Prostate gland (tissue), 2 donors: ENCODE data around the gene TGM2. TPM values are rescaled to one million over a fixed set of nuclear protein-coding genes. Genes with fewer than 3 reads are reported as not detected.

ENCODE experiments used
- DNase-seq: peaks from one replicate; pipeline ENCODE4 v3.0.0-alpha.2; 2019; ENCODE audit warnings: low spot score
- H3K27ac ChIP-seq, 2 donors: fragments of 200-600 bp; sonication (generic); 2 replicates each; pipeline ENCODE4 v1.5.1; 2017 to 2019
- H3K27me3 ChIP-seq: fragments of 200-600 bp; sonication (generic); replicated peaks from 2 replicates; pipeline ENCODE4 v1.5.1; 2019; ENCODE audit not compliant: insufficient read depth
- H3K36me3 ChIP-seq, 2 donors: fragments of 200-600 bp; sonication (generic); 1 replicate in 1 of 2; 2 replicates in 1 of 2; pipeline versions ENCODE4 v1.5.1 to v1.8.1; 2017 to 2019
- H3K4me1 ChIP-seq: fragments of 200-600 bp; sonication (generic); replicated peaks from 2 replicates; pipeline ENCODE4 v1.5.1; 2019
- H3K4me3 ChIP-seq, 2 donors: fragments of 200-600 bp; sonication (generic); 2 replicates each; pipeline ENCODE4 v1.5.1; 2017 to 2019
- H3K9me3 ChIP-seq: fragments of 200-600 bp; sonication (generic); 2 replicates; pipeline ENCODE4 v1.5.1; 2017
- CTCF ChIP-seq, 4 experiments: fragments of 200-600 bp in 2 of 4; fragments of 450-650 bp in 2 of 4; sonication (generic) in 2 of 4; IDR thresholded peaks; 1 replicate in 3 of 4; 2 replicates in 1 of 4; pipeline ENCODE4 v1.5.1; 2016 to 2019; ENCODE audit warnings: antibody characterized with exemption in 4 of 4, mild to moderate bottlenecking in 2 of 4, moderate library complexity in 2 of 4
- POLR2A ChIP-seq: fragments of 450-650 bp; IDR thresholded peaks from one replicate; pipeline ENCODE4 v1.6.1; 2016; ENCODE audit warnings: antibody characterized with exemption, mild to moderate bottlenecking
- POLR2AphosphoS5 ChIP-seq: sonication (generic); formaldehyde crosslinking; IDR thresholded peaks from one replicate; pipeline ENCODE4 v1.6.1; 2017; ENCODE audit warnings: antibody characterized with exemption
- WGBS: methylation state at CpG from one replicate; pipeline ENCODE4 v1.1.5; 2018; 5-methylcytosine and 5-hydroxymethylcytosine counted together
- intact Hi-C: fragments of 100-400 bp; cut with DNase I; formaldehyde crosslinking; loops from one replicate; pipeline ENCODE4 v1.14.2; 2022
- total RNA-seq, 2 donors: library from RNA; depleted of rRNA; stranded (reverse); fragments of >200 nt; gene quantifications; one replicate each; pipeline ENCODE4 v1.1.0, GENCODE V29; 2016

The TGM2 gene
- total RNA-seq, 2 donors from 2014 or later, result 39.6 to 157 TPM

DNA sequence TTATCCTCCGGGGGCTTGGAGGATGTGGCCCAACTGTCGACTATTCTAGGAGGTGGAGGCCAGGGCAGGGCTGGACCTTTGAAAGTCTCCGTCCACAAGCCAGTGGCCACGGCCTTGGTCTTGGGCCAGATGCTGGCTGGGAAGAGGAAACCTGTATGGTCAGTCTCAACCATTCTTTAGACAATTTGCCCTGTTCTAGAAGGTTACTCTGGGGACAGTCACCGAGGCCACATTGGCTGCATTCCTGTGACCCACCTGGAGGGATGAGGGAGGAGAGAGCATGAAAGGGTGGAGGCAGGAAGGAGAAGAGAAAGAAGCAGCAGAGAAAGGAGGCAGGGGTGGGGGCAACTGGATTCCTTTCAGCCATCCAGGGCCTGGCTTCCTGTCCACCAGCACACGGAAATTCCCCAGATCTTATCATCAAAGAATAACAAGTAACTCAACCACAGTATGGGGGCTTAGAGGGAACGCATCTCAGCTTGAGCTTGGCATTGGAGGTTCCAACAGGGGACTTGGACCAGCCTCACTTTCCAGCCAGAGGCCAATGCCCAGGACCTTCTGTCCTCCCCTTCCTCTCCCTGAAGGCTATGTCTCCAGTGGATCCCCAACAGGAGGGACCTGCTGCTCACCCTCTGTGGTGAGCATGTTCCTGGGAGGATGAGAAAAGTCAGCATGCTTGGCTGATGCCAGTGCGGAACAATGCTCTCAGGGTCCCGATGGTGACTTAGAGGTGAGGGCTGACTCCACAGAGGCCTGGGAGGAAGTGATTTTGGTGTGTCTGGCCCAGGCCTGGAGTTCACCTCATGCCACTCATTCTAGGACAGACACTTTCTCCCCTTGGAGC is 30.4 kb downstream of the TGM2 start:
- DNase-seq, result no peak
- Histone ChIP-seq H3K36me3 (peaks cover 0 to 5% of the 10 kb centered on the region in 2 donors), H3K27ac (peak overlapping the region in 1 of 2 donors; percentile 6), H3K27me3 (no peaks in the 10 kb centered on the region), H3K4me3 (no peak overlapping the region), H3K9me3 (no peaks in the 10 kb centered on the region), H3K4me1 (no peaks in the 10 kb centered on the region)
- intact Hi-C loops, result no loop called here
- TF ChIP-seq POLR2AphosphoS5 (no peak), POLR2A (no peak), CTCF (IDR thresholded peaks at IDR 0.05) (no peak)
- WGBS, result 35% methylated on average over 9 of the region's 9 CpGs

GRCh38 chr20:38133680-38134426 is 31.2 kb downstream of the TGM2 start:
- Histone ChIP-seq H3K4me1 (no peaks in the 10 kb centered on the region), H3K4me3 (no peak overlapping the region), H3K27ac (no peak overlapping the region), H3K27me3 (no peaks in the 10 kb centered on the region), H3K36me3 (peaks cover 0 to 5% of the 10 kb centered on the region in 2 donors), H3K9me3 (no peaks in the 10 kb centered on the region)
- 87% methylated on average over 10 of the region's 10 CpGs for WGBS
- TF ChIP-seq POLR2A (no peak), POLR2AphosphoS5 (no peak), CTCF (IDR thresholded peaks at IDR 0.05) (no peak)
- intact Hi-C loops, result no loop called here
- no peak for DNase-seq

GRCh38 chr20:38132910-38133501 is 32.1 kb downstream of the TGM2 start:
- Histone ChIP-seq H3K9me3 (no peaks in the 10 kb centered on the region), H3K27ac (no peak overlapping the region), H3K36me3 (peaks cover 0 to 5% of the 10 kb centered on the region in 2 donors), H3K27me3 (no peaks in the 10 kb centered on the region), H3K4me3 (no peak overlapping the region), H3K4me1 (no peaks in the 10 kb centered on the region)
- no peak for TF ChIP-seq POLR2AphosphoS5
- TF ChIP-seq CTCF (IDR thresholded peaks at IDR 0.05), result no peak
- no peak for TF ChIP-seq POLR2A
- intact Hi-C loops, result no loop called here
- no peak for DNase-seq
- 85% methylated on average over 11 of the region's 11 CpGs for WGBS

DNA sequence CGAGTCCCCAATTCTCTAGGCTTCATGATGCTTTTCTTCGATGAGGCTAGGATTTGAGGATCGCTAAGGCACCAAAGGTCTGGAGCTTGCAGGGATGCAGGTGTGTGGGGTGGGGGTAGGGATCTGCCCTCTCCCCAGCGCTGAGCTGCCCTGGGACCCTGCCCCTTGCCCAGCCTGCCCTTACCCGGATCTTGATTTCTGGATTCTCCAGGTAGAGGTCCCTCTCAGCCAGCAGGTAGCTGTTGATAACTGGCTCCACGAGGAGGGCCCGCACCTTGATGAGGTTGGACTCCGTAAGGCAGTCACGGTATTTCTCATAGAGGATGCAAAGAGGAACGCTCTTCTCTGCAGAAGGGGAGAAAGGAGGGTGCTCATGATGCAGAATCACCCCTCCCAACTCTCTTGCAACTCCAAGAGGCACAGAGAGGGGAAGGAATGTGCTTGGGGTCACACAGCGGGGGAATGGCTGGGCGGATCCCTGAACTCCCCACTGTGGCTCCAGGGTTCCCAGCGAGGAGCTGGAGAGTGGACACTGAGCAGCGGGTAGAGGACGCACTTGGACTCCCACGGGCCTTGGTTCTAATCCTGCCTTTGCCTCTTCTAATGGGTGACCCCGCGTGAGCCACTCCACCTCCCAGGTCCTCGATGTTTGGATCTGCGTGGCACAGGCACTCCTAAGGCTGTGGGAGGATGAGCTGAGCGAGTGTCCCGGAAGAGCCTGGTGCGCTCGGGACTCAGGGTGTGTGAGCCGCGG is 32.7 kb downstream of the TGM2 start:
- Histone ChIP-seq H3K27ac (no peak overlapping the region), H3K4me3 (no peak overlapping the region)
- DNase-seq, result no peak

More for the DNA sequence above, 32.7 kb downstream of the TGM2 start:
- H3K9me3 ChIP-seq, result no peaks in the 10 kb centered on the region
- no peaks in the 10 kb centered on the region for H3K27me3 ChIP-seq
- H3K36me3 ChIP-seq, result peaks cover 0 to 5% of the 10 kb centered on the region in 2 donors
- no peaks in the 10 kb centered on the region for H3K4me1 ChIP-seq
- intact Hi-C loops, result no loop called here
- TF ChIP-seq POLR2AphosphoS5 (no peak), CTCF (IDR thresholded peaks at IDR 0.05) (no peak), POLR2A (no peak)
- 87% methylated on average over 26 of the region's 26 CpGs for WGBS
